GM20000 (cell line): ENCODE data around the gene MSH3.
"Not testable (repeated sequence)": the region's sequence is repeated elsewhere in the genome, so short reads cannot be mapped to it uniquely, and the experiment has no call there.

Source experiments
- DNase-seq: peaks from one replicate; pipeline ENCODE4 v3.0.0; 2012; ENCODE audit warnings: low spot score
- TF ChIP-seq, protein P1 (sequence below): IDR thresholded peaks from 2 replicates; pipeline ENCODE4 v1.5.1; 2012; ENCODE audit warnings: mild to moderate bottlenecking, control low read depth; ENCODE audit errors: extremely low read depth, missing control alignments

Gene MSH3

GRCh38 chr5:80736730-80737129, 82.3 kb downstream of the MSH3 start:
- no peak for DNase-seq
- TF ChIP-seq, protein P1, sequence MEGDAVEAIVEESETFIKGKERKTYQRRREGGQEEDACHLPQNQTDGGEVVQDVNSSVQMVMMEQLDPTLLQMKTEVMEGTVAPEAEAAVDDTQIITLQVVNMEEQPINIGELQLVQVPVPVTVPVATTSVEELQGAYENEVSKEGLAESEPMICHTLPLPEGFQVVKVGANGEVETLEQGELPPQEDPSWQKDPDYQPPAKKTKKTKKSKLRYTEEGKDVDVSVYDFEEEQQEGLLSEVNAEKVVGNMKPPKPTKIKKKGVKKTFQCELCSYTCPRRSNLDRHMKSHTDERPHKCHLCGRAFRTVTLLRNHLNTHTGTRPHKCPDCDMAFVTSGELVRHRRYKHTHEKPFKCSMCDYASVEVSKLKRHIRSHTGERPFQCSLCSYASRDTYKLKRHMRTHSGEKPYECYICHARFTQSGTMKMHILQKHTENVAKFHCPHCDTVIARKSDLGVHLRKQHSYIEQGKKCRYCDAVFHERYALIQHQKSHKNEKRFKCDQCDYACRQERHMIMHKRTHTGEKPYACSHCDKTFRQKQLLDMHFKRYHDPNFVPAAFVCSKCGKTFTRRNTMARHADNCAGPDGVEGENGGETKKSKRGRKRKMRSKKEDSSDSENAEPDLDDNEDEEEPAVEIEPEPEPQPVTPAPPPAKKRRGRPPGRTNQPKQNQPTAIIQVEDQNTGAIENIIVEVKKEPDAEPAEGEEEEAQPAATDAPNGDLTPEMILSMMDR, result no peak

DNA sequence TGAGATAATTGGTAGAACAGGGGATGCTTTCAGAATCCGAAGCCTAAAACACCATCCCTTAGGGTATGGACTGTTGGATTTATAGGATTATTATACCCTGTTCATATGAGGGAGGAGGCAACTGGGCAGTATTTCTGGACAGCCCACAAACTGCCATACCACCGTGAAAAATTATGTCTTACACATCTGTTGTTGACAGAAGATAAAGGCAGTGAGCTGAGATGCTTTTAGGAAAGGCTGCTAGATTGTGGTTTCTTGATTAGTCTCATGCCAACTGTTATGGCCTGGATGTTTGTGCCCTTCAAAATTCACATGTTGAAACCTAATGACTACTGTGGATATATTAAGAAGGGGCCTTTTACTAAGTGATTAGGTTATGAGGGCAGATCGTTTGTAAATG, 84.0 kb downstream of the MSH3 start:
- TF ChIP-seq, protein P1, result no peak
- DNase-seq, result no peak

GRCh38 chr5:80739057-80739456, 84.6 kb downstream of the MSH3 start:
- TF ChIP-seq, protein P1, result no peak
- no peak for DNase-seq

DNA sequence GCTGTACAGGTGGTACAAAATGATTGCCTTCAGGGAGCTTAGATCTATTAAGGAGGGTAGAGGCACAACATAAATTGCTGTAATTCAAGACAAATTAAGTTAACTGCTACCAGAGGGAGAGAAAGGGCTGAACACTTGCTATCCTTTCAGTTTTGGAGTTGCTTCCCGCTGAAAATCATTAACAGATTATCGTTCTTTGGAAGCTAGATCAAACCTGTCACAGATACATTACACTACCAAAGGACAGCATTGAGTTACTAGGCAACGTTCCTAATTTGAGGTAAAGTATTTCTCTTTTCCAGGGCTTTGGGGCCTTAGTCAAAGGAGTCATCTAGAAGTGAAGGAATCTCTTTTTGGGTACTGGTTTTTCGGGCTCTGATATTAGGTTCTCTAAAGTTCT, 85.0 kb downstream of the MSH3 start:
- TF ChIP-seq, protein P1, result no peak

GRCh38 chr5:80739898-80740297, 85.4 kb downstream of the MSH3 start:
- no peak for DNase-seq
- TF ChIP-seq, protein P1, result no peak

More for the DNA sequence above, 85.0 kb downstream of the MSH3 start:
- DNase-seq, result no peak

GRCh38 chr5:80740488-80740887, 86.0 kb downstream of the MSH3 start:
- DNase-seq, result not testable (repeated sequence)

GRCh38 chr5:80740999-80741398, 86.5 kb downstream of the MSH3 start:
- DNase-seq, result peak; percentile 19
- TF ChIP-seq, protein P1, result no peak

GRCh38 chr5:80744149-80744548, 89.7 kb downstream of the MSH3 start:
- TF ChIP-seq, protein P1, result no peak
- no peak for DNase-seq
